ENCODE results near the gene OR2T27.
"Not testable (repeated sequence)": the region's sequence is repeated elsewhere in the genome, so short reads cannot be mapped to it uniquely, and the experiment has no call there.

The OR2T27 gene, protein sequence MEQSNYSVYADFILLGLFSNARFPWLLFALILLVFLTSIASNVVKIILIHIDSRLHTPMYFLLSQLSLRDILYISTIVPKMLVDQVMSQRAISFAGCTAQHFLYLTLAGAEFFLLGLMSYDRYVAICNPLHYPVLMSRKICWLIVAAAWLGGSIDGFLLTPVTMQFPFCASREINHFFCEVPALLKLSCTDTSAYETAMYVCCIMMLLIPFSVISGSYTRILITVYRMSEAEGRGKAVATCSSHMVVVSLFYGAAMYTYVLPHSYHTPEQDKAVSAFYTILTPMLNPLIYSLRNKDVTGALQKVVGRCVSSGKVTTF

GRCh38 chr1:248655354-248655753 lies at the start of gene OR2T27:
Gene OR2T27, minus strand, starts transcription at chr1:248655528. Its CDS starts 4,644 bp downstream, at chr1:248650884.
- DNase-seq (ENCODE audit: low read depth in 2 of 2) = not testable (repeated sequence)

GRCh38 chr1:248704606-248705005 lies 49.3 kb upstream of the OR2T27 start:
- DNase-seq (ENCODE audit: low read depth in 2 of 2) = no peak

DNA sequence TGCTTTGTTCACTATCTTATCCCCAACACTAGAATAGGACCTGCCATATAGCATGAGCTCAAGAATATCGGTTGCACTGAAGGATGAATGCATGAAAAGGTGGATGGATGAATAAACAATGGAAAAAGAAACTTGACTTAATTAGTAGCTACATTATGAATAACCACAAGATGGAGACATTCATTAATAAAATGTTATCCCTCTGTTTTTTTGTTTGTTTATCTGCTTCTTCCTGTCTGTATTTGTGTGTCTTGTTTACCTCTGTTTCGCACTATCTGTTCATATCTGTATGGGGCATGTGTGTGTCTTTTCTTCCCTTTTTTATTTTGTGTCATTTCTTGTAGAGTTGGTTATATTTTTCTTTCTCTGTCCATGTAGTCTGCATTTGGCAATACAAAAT lies 48.3 kb upstream of the OR2T27 start:
- DNase-seq (ENCODE audit: low read depth in 2 of 2) = no peak

DNA sequence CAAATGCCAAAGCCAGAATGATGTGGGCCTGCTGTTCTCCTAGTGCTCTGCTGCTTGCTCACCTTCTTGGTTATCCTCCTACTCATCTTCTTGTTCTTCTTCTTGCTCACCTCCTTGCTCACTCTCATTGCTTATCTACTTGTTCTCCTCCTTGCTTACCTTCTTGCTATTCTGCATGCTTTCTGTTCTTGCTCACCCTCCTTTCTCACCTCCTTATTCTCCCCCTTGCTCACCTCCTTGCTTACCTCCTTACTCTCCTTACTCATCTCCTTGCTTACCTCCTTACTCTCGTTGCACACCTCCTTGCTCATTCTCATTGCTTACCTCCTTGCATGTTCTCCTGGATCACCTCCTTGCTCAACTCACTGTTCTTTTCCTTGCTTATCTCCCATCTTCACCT lies 47.4 kb upstream of the OR2T27 start, which contains the start of gene OR14I1:
Gene OR14I1 (minus strand): TSS at position 53 of the 400 bp plus-strand sequence.
- no peak for DNase-seq (ENCODE audit: low read depth in 2 of 2)

DNA sequence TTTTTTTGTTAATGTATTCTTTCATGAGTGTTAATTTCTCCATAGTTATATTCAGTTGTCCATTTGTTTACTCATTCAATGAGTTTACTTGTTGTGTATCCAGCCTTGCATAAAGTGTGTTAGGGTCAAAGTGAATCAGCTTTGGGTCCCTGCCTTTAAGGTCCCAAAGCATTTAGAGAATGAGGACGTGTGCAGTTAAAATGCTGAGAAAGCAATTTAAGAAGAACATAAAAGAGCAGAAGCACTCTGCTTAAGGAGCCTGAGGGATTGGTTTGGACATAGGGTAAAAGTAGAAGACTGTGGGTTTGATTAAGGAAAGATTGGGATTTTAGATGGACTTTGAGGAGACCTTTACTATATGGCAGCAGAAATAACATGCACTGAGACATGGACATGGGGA lies 43.8 kb upstream of the OR2T27 start:
- DNase-seq (ENCODE audit: low read depth in 2 of 2) = no peak

DNA sequence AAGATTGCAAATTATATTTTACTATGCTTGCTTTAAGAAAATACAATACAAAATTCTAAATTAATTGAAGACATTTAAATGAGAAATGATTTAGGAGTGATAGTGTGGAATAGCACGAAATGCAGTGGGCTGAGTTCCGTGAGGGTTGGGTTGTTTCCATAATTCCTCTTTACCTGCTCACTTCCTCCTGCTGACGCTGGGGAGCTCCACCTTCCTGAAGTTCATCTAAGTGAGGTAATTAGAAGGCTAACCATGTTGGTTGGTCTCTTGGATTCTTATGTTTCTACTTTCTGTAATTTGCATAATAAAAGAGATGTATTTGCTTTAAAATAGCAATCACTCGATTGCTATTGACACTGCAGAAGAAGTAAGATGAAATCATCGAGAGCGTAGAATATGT lies 42.6 kb upstream of the OR2T27 start:
- no peak for DNase-seq (ENCODE audit: low read depth in 2 of 2)

DNA sequence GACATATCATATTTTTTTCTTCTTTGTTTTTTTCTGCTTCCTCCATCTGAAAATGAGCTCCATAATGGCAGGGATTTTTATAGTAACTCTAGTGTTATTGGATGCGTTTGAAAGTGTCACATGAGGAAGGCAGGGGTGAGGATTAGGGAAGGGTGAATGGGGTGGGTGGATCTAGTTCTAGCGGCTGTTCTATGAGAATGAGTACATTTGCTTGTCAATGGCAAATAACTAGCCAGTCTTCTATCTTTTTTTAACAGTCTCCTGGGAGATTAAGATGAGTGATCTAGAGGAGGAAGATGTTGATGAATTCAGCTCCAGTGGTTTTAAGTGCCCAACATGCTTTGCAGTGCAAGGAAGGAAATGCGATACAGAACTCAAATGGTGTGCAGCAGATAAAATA lies 41.4 kb upstream of the OR2T27 start:
- no peak for DNase-seq (ENCODE audit: low read depth in 2 of 2)

- no peak for DNase-seq (ENCODE audit: low read depth in 2 of 2)
Observed at GRCh38 chr1:248696261-248696660, 40.9 kb upstream of the OR2T27 start.

- no peak for DNase-seq (ENCODE audit: low read depth in 2 of 2)
Observed at GRCh38 chr1:248695451-248696132, 40.3 kb upstream of the OR2T27 start.

GRCh38 chr1:248691567-248692155 lies 36.3 kb upstream of the OR2T27 start:
- DNase-seq (ENCODE audit: low read depth in 2 of 2) = no peak

DNA sequence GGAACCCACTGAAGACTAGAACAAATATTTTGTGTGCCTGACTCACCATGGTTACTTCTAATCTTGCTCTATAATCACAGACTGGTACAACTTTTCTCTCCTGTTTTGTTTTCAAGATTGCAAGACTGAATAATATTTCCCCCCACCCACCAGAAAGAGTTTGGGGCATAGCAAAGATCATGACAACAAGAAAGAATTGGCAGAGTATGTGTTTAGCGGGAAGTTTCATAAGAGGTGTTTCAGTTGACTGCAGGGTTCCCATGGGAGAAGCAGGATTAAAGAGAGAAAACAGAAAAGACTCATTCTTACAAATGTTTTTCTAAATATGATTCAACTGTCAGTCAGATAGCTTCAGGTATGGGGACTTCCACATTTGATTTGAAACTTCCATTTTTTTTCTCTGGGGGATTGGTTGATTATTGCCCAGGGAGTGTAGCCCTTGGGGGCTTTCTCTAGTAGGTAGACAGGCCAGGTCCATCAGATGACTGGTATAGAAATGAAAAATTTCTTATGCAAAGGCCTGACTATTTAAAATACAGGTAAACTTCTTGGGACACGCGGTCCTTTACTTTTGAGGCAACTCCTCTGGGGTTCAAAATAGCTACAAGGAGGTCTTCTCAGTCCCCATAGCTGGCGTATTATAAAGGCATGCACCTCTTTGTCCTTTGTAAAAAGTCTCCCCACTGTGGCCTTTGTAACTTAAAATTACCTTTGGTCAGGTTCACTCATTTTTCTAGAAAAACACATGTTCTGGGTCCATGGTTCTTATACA lies 33.4 kb upstream of the OR2T27 start:
- DNase-seq (ENCODE audit: low read depth in 2 of 2) = no peak

GRCh38 chr1:248686815-248687214 lies 31.5 kb upstream of the OR2T27 start:
- no peak for DNase-seq (ENCODE audit: low read depth in 2 of 2)

DNA sequence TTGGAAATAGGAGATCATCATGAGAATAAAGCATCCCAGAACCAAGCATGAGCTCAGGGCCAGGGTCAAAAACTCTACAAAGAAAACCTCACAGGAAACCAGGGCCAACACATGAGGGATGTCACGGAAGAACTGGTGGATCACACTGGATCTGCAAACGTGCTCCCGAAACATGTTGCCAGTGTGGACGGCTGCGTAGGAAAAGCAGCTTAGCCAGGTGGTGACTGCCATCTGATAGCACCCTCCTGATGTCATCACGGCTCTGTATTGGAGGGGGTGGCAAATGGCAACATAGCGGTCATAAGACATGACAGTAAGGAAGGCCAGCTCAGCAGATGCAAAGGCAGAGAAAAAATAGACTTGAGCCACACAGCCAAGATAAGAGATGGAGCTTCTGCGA lies 26.3 kb upstream of the OR2T27 start:
- no peak for DNase-seq (ENCODE audit: low read depth in 2 of 2)

GRCh38 chr1:248670003-248670402 lies 14.7 kb upstream of the OR2T27 start:
- no peak for DNase-seq (ENCODE audit: low read depth in 2 of 2)

- not testable (repeated sequence) for DNase-seq (ENCODE audit: low read depth in 2 of 2)
Observed at GRCh38 chr1:248663453-248664328, 8.4 kb upstream of the OR2T27 start.

DNA sequence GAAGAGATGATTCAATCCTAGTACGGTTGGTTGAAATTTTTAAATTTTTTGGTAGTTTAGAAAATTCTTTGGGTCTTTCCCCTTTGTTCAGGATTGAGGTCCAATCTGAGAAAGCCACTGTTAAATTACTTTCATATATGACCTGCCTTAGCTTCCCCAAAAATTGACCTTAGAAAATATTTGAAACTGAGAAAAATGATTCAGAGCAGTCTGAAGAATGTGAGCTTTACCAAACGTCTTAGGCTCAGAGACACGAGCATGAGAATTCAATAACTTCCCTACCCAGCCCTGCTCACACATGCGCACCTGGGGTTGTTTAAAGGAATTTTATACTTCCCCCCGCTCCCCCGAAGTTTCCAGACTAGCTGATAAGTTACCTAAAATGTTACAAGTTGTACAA lies 1.5 kb upstream of the OR2T27 start:
- DNase-seq (ENCODE audit: low read depth in 2 of 2) = not testable (repeated sequence)

DNA sequence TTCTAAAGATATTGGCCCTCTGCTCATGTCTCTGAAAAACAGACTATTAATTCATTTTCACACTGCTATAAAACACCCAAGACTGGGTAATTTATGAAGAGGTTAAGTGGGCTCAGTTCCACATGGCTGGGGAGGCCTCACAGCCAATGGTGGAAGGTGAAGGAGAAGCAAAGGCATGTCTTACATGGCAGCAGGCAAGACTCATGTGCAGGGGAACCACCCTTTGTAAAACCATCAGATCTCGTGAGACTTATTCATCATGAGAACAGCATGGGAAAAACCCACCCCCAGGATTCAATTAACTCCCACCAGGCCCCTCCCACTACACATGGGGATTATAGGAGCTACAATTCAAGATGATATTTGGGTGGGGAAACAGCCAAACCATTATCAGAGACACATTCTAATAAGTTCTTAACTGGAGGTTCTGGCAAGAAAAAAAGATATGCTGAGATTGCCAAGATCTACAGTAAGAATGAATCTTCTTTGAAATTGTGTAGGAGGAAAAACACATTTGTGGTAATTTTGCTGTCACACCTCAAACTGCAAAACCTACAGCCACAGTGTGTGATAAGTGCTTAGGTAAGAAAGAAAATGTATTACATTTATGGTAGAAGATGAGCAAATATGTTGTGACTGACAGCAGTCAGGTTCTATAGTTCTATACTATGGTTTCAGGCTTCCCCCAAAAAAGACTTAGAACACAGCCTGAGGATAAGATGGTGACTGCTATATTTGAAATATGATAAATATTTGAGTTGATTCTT lies 6.4 kb downstream of the OR2T27 start:
- not testable (repeated sequence) for DNase-seq (ENCODE audit: low read depth in 2 of 2)

GRCh38 chr1:248645178-248645577 lies 10.2 kb downstream of the OR2T27 start, which contains the start of gene OR2T35:
Gene OR2T35, minus strand, starts transcription at chr1:248645278. Its CDS starts 6,020 bp downstream, at chr1:248639258.
- DNase-seq (ENCODE audit: low read depth in 2 of 2) = not testable (repeated sequence)

DNA sequence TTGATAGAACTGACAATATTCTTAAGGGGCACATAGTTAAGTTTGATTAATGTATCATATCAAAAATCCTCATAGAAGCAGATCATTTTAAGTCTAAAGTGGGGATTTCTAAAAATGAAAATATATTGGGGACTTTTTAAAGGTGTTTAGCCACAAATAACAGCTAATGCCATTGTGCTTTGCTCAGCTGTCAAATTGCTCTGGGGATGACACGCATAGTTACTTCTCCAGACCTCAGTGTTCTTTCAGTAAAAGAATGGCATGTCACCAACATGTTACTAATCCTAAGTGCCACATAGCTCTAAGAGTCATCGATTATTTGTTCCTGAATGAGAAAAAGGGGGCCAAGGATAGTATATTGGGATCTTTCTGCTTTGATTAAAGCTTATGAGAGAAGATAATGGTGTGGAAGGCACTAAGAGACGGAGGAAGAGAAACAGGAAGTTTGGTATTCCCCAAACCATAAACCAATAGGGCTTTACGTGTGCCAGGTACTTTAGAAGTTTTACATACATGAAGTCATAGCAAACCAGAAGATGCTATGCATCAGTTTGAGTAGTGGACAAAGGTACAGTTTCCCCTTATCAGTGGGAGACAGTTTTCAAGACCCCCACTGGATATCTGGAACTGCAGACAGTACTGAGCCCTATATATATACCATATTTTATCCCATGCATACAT lies 12.2 kb downstream of the OR2T27 start:
- not testable (repeated sequence) for DNase-seq (ENCODE audit: low read depth in 2 of 2)

- not testable (repeated sequence) for DNase-seq (ENCODE audit: low read depth in 2 of 2)
Observed at GRCh38 chr1:248641583-248641982, 13.7 kb downstream of the OR2T27 start.
